Adrenal gland (tissue), 12 donors: ENCODE measurements around the gene MTX3. TPM values are rescaled to one million over a fixed set of nuclear protein-coding genes. Genes with fewer than 3 reads are reported as not detected.

Experiments
- DNase-seq, 7 donors: peaks; one replicate each; pipeline ENCODE4 v3.0.0-alpha.2; 2019 to 2020
- H3K27ac ChIP-seq, 5 donors: fragments of 200-600 bp; sonication (generic) in 4 of 5; 1 replicate in 3 of 5; 2 replicates in 2 of 5; pipeline versions ENCODE4 v1.5.1 to v1.8.0; 2016 to 2020; ENCODE audit warnings: mild to moderate bottlenecking in 1 of 5
- H3K27me3 ChIP-seq: fragments of 200-600 bp; 2 replicates; pipeline ENCODE4 v1.8.0; 2021
- H3K36me3 ChIP-seq, 2 donors: fragments of 200-600 bp; replicated peaks in 1 of 2; 1 replicate in 1 of 2; 2 replicates in 1 of 2; pipeline versions ENCODE4 v1.5.1 to v1.8.0; 2018 to 2022
- H3K4me1 ChIP-seq, 2 donors: fragments of 200-600 bp; replicated peaks in 1 of 2; 1 replicate in 1 of 2; 2 replicates in 1 of 2; pipeline versions ENCODE4 v1.5.1 to v1.8.0; 2018 to 2021
- H3K4me3 ChIP-seq, 4 donors: fragments of 200-600 bp; sonication (generic) in 3 of 4; one replicate each; pipeline ENCODE4 v1.5.1; 2016 to 2018
- H3K9me3 ChIP-seq, 3 donors: fragments of 200-600 bp; sonication (generic) in 1 of 3; replicated peaks in 1 of 3; 1 replicate in 2 of 3; 2 replicates in 1 of 3; pipeline versions ENCODE4 v1.5.1 to v1.8.0; 2016 to 2021
- POLR2A ChIP-seq, 2 donors: fragments of 450-650 bp; IDR thresholded peaks; one replicate each; pipeline ENCODE4 v1.6.1; 2017; ENCODE audit warnings: antibody characterized with exemption in 2 of 2, mild to moderate bottlenecking in 2 of 2, moderate library complexity in 1 of 2
- WGBS, 4 donors: extraction: QIAGEN DNeasy Blood & Tissue Kit in 2 of 4; methylation state at CpG; one replicate each; pipeline versions ENCODE4 v1.1.5 to v1.1.7; 2013 to 2017; 5-methylcytosine and 5-hydroxymethylcytosine counted together
- intact Hi-C, 2 donors: fragments of 100-400 bp; cut with DNase I; formaldehyde crosslinking; loops; one replicate each; pipeline versions ENCODE4 v1.14.1 to v1.15.0; 2022 to 2023
- polyA plus RNA-seq, 3 donors: library from polyadenylated mRNA; stranded (reverse); fragments of 200-250 nt in 2 of 3; fragments of 350-450 nt in 1 of 3; fragmentation: Illumina TruSeq in 1 of 3; extraction: RNeasy Lipid Tissue Mini Kit (QIAGEN cat#74804) in 1 of 3; gene quantifications; one replicate each; pipeline ENCODE4 v1.2.3, GENCODE V29; 2013 to 2014
- total RNA-seq, 9 donors: library from RNA; depleted of rRNA in 4 of 9; stranded (reverse); fragments of >200 nt in 4 of 9; fragments of 120-200 nt in 1 of 9; fragmentation: NEBNext Ultra II Directional in 1 of 9; extraction: Animal tissue kit (Norgen Biotek cat#: 25700) in 1 of 9; gene quantifications; one replicate each; pipeline versions ENCODE4 v1.1.0 to v1.2.4, GENCODE V29; 2013 to 2023
- TF ChIP-seq, protein P1 (sequence below), 6 experiments: fragments of 450-650 bp in 4 of 6; fragments of 200-600 bp in 2 of 6; sonication (generic) in 1 of 6; IDR thresholded peaks; 1 replicate in 5 of 6; 2 replicates in 1 of 6; pipeline versions ENCODE4 v1.5.1 to v1.8.0; 2016 to 2021; ENCODE audit warnings: antibody characterized with exemption in 6 of 6, mild to moderate bottlenecking in 2 of 6, moderate library complexity in 1 of 6
- donor health status: healthy with polysubstance abuse.
- donor health status: Bipolar disorder and iron deficiency.
- donor health status: DM: yes; HTN: yes; CAD: no.
- donor health status: DM: no; HTN: no; CAD: no.
- donor health status: DM: no; HTN: no; CAD: no.
- donor health status: DM: yes; HTN: yes; CAD: no.

Gene MTX3
- total and polyA plus RNA-seq, 12 donors, result 6.7 to 32.7 (median 18.8) TPM

DNA sequence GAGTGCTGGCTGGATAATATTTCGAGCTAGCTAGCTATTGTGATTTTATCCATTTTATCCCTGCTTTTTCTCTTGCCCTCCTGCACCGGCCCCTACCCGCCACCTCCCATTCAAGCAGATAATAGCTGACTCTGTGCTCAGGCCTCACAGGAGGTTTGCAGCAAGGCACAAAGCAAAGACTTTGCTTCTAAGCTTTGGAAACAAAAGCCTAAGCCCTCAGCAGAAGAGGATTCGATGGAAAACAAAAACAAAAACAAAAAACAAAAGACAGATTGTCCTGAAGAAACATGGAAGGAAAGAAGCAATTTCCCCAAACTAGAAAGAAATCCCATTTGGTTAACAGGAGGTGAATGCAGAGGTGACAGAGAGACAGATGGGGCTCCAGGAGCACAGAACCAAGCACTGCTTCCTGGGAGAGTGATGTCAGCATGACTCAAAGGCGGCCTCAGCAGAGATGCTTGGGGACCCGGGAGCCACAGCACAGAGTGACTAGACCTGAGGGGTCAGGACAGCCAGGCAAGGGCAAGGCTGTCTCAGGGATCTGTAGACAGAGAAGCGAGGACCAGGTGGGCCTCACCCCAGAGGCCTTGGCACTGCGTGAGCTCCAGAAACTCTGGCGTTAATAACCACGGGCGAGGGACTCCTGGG lies 28.4 kb downstream of the MTX3 start:
- no peaks in the 10 kb centered on the region for H3K4me1 ChIP-seq
- H3K4me3 ChIP-seq, result no peak overlapping the region
- TF ChIP-seq POLR2A (IDR thresholded peaks at IDR 0.05), result no peak
- TF ChIP-seq, protein P1, sequence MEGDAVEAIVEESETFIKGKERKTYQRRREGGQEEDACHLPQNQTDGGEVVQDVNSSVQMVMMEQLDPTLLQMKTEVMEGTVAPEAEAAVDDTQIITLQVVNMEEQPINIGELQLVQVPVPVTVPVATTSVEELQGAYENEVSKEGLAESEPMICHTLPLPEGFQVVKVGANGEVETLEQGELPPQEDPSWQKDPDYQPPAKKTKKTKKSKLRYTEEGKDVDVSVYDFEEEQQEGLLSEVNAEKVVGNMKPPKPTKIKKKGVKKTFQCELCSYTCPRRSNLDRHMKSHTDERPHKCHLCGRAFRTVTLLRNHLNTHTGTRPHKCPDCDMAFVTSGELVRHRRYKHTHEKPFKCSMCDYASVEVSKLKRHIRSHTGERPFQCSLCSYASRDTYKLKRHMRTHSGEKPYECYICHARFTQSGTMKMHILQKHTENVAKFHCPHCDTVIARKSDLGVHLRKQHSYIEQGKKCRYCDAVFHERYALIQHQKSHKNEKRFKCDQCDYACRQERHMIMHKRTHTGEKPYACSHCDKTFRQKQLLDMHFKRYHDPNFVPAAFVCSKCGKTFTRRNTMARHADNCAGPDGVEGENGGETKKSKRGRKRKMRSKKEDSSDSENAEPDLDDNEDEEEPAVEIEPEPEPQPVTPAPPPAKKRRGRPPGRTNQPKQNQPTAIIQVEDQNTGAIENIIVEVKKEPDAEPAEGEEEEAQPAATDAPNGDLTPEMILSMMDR (IDR thresholded peaks at IDR 0.05), result no peak
- H3K36me3 ChIP-seq, result no peaks in the 10 kb centered on the region
- no peak for DNase-seq
- WGBS, 4 donors, result 68 to 85% (median 80%) methylated on average over 11 of the region's 11 CpGs
- H3K27me3 ChIP-seq, result no peaks in the 10 kb centered on the region
- H3K27ac ChIP-seq, result no peak overlapping the region
- intact Hi-C loops, result no loop called here
- H3K9me3 ChIP-seq, result no peaks in the 10 kb centered on the region

DNA sequence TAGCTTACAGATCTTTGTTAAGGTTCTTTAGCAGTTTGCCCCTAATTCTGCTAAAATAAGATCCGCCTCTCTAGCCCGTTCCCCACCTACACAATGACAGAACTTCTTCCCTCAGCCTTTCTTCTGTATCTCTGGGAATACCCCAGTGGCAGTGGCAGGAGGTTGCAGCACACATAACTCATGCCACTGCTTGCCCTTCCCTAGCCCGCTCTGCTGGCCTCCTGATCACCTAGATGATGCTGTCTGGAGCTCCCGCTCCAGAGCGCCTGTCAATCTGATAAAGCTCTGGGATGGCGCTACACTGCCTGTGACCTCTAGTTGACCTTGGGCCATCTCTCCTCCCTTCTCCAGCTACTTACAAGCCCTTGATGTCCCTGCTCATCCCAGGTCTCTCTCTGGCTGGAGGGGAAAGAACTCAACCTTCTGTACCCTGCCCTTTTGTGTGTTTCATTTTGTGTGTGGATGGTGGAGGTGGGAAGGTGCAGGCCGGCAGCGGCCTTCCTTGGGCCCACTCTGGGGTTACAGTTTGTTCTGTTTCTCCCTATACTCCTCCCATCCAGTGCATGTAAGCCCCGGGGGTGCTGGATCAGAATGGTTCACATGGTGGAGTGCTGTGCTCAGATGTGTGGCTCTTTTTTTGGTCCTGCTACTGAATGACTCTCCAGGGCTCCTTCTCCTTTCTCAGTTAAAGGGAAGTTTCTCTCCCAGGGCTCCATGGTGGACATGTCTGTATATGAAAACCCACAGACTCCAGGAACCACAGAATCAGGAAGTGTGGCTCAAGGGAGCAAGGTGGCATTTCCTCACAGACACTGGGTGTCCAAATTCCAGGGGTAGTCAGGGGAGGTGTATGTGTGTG lies 29.1 kb downstream of the MTX3 start:
- Histone ChIP-seq H3K36me3 (no peaks in the 10 kb centered on the region), H3K9me3 (no peaks in the 10 kb centered on the region), H3K4me3 (no peak overlapping the region), H3K27me3 (no peaks in the 10 kb centered on the region), H3K4me1 (no peaks in the 10 kb centered on the region), H3K27ac (no peak overlapping the region)
- no peak for DNase-seq
- 78 to 87% (median 83%) methylated on average over 9 of the region's 9 CpGs for WGBS, 4 donors
- no peak for TF ChIP-seq POLR2A (IDR thresholded peaks at IDR 0.05)
- TF ChIP-seq, protein P1 (IDR thresholded peaks at IDR 0.05), result no peak
- intact Hi-C loops, result no loop called here

DNA sequence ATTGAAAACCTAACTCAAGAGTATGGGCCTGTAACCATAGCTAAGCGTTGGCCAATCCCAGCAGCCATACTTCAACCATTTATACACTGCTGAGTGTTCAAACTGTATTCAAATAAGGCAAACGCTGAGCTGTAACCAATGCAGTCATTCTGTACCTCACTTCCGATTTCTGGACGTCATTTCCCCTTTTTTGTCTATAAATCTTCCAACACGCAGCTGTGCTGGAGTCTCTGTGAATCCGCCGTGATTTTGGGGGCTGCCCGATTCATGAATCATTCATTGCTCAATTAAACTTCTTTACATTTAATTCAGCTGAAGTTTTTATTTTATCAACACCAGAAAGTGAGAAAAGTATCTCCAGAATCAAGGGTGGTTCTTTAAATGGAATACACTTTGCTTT lies 31.7 kb downstream of the MTX3 start:
- H3K36me3 ChIP-seq, result no peaks in the 10 kb centered on the region
- WGBS, 4 donors, result 75 to 81% (median 77%) methylated on average over 8 of the region's 8 CpGs
- H3K4me1 ChIP-seq, result no peaks in the 10 kb centered on the region
- no peak overlapping the region for H3K27ac ChIP-seq
- no peaks in the 10 kb centered on the region for H3K27me3 ChIP-seq
- intact Hi-C loops, result no loop called here
- H3K4me3 ChIP-seq, result no peak overlapping the region
- H3K9me3 ChIP-seq, result no peaks in the 10 kb centered on the region
- no peak for DNase-seq
- no peak for TF ChIP-seq POLR2A (IDR thresholded peaks at IDR 0.05)
- TF ChIP-seq, protein P1 (IDR thresholded peaks at IDR 0.05), result no peak

DNA sequence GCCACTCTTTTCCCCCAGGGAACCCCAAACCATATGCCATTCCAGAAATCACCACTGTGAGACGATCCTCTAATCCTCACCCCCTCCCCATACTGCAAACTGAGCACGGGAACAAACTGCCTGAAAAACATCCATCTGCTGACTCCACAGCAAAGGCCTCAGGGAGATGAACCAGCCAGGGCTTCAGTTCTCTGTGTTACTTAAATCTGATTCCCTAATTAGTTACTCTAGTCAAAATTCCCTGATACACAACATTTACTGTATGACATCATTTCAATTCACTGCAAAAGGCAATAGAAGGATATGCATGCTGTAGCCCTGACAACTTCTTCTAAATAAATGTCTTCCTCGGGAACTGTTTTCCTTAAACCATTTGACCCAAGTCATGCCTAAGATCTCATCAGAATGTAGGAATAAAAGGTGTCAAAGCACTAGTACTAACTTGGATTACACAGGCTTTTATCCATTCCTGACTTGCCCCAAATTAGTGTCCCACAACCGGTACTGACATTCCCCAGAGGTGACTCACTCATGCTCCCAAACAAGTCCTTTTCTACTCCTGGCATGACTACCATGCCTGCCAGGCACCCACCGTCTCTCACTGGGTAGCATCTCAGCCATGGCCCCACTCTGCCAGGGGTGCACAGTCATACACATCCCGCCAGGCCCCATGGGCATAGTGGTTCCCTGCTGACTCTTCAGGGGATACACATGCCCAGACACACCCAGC lies 35.0 kb downstream of the MTX3 start:
- WGBS, 4 donors, result 63 to 69% (median 68%) methylated on average over 5 to 6 of the region's 6 CpGs
- Histone ChIP-seq H3K27me3 (no peaks in the 10 kb centered on the region), H3K36me3 (no peaks in the 10 kb centered on the region), H3K9me3 (no peaks in the 10 kb centered on the region), H3K4me1 (no peaks in the 10 kb centered on the region), H3K4me3 (no peak overlapping the region), H3K27ac (no peak overlapping the region)
- intact Hi-C loops, result no loop called here
- peak in 2 of 7 donors; percentile 28 to 35 for DNase-seq
- TF ChIP-seq, protein P1 (IDR thresholded peaks at IDR 0.05), result no peak
- no peak for TF ChIP-seq POLR2A (IDR thresholded peaks at IDR 0.05)
